H1 (cell line): ENCODE measurements around the gene G6PC1. TPM values are rescaled to one million over a fixed set of nuclear protein-coding genes. Genes with fewer than 3 reads are reported as not detected.

ENCODE experiments used
- CHD1 ChIP-seq: IDR thresholded peaks from 2 replicates; pipeline ENCODE4 v1.6.1; 2012; ENCODE audit warnings: low read depth, low read length, improper control_type of control experiment
- KDM4A ChIP-seq: IDR thresholded peaks from one replicate; pipeline ENCODE4 v1.7.1; 2012; ENCODE audit warnings: low read depth, mild to moderate bottlenecking, moderate library complexity, low read length, inconsistent platforms; ENCODE audit not compliant: severe bottlenecking
- KDM5A ChIP-seq: fragments of 200-600 bp; IDR thresholded peaks from 2 replicates; pipeline ENCODE4 v1.7.1; 2012; ENCODE audit warnings: mild to moderate bottlenecking, low read length, inconsistent platforms, mixed read lengths
- SRF ChIP-seq: IDR thresholded peaks from 2 replicates; pipeline ENCODE4 v1.6.1; 2011; ENCODE audit warnings: mild to moderate bottlenecking, low read depth, low read length, moderate library complexity
- polyA plus RNA-seq, 7 experiments: library from polyadenylated mRNA; depleted of rRNA in 3 of 7; stranded (reverse) in 5 of 7; unstranded in 2 of 7; fragments of >200 nt in 5 of 7; fragments of 200-250 nt in 2 of 7; gene quantifications; 1 replicate in 5 of 7; 2 replicates in 1 of 7; 4 replicates in 1 of 7; pipeline versions ENCODE4 v1.2.1 to v1.2.3, GENCODE V29; 2011 to 2013; ENCODE audit warnings: missing spikeins in 2 of 7, mixed read lengths in 2 of 7
- total RNA-seq: library from RNA; stranded (reverse); fragmentation: NEBNext Ultra II Directional; extraction: Animal tissue kit (Norgen Biotek cat#: 25700); gene quantifications from 2 replicates; pipeline ENCODE4 v1.2.1, GENCODE V29; 2021

The G6PC1 gene
- total and polyA plus RNA-seq, 2 of the 8 experiments (the other 6 are each of a cell fraction or from before 2014, with no cell fraction given), result 0.02 TPM; not detected in 1

- TF ChIP-seq KDM5A (no peak), SRF (no peak), CHD1 (no peak), KDM4A (no peak)
These were observed 48.2 kb upstream of the G6PC1 start (continued) for GRCh38 chr17:42852351-42852750.
